ENCODE measurements around the gene GDF15.

Gene GDF15

GRCh38 chr19:18426416-18426767, 40.4 kb downstream of the GDF15 start:
- no peak overlapping the region for H3K4me3 ChIP-seq (ENCODE audit: low read length)
- DNase-seq (ENCODE audit: low read depth), result no peak
- TF ChIP-seq CTCF (conservative IDR thresholded peaks at IDR 0.05; ENCODE audit: low read depth, low read length), result no peak

DNA sequence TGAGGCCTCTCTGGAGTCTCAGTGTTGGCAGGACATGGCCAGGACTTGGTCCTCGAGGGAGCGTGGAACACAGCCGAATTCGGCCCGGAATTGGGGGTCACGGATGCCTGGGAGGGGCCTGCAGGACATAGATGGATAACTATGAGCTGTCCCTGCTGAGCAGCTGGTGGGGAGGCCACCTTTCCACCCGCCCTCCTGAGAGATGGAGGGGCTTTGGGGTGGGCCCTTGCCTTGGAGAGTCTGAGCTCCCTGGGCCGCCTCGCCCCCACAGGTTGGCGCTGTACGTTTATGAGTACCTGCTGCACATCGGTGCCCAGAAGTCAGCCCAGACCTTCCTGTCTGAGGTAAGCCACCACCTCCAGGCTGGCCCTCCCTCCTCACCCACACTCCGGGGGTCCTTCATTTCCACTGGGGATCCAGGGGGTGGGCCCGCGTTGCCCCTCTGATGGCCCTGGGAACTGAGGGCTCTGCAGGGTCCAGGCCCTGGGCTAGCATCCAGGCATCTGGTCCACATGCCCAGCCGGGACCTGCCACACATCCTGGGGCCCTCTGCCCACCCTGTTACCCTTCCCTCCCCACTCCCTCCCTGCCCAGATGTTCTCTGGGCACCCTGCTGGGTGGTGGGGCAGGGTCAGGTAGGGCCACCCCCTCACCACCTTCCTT, 41.3 kb downstream of the GDF15 start:
- H3K4me3 ChIP-seq (ENCODE audit: low read length), result no peak overlapping the region
- no peak for DNase-seq (ENCODE audit: low read depth)
- TF ChIP-seq CTCF (conservative IDR thresholded peaks at IDR 0.05; ENCODE audit: low read depth, low read length), result no peak

GRCh38 chr19:18427743-18428113, 41.8 kb downstream of the GDF15 start:
- H3K4me3 ChIP-seq (ENCODE audit: low read length), result no peak overlapping the region
- DNase-seq (ENCODE audit: low read depth), result no peak
- TF ChIP-seq CTCF (conservative IDR thresholded peaks at IDR 0.05; ENCODE audit: low read depth, low read length), result no peak

DNA sequence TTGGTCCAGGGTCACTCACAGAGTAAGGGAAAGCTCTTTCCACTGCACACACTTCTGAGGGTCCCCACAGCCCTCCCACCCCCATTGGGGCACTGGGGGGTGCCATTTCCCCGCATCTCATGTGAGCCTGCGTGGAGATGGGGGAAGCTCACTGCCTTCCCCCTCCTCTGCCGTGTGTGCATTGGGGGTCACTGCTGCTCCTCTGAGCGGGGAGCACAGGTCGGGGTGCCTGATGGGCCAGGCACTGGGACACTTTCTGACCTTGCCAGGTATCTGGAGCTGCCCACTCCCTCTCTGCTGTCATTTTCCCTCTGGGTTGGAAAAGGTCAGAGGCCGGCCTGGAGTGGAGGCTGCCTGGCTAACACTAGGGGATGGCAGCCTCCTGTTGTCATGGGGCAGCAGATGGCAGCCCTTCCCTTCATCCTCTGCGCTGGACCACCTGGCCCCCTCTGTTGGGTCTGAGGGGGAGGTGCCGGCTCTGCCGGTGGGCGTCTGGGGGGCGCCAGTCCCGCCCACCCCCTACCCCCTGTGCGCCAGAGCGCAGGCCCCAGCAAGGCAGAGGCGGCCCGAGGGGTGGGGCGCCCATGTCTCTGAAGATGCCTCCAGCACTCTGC, 42.3 kb downstream of the GDF15 start:
- DNase-seq (ENCODE audit: low read depth), result no peak
- no peak for TF ChIP-seq CTCF (conservative IDR thresholded peaks at IDR 0.05; ENCODE audit: low read depth, low read length)
- H3K4me3 ChIP-seq (ENCODE audit: low read length), result no peak overlapping the region

GRCh38 chr19:18428787-18429674, 43.1 kb downstream of the GDF15 start:
- peak overlapping the region; percentile 15 for H3K4me3 ChIP-seq (ENCODE audit: low read length)
- no peak for DNase-seq (ENCODE audit: low read depth)
- TF ChIP-seq CTCF (conservative IDR thresholded peaks at IDR 0.05; ENCODE audit: low read depth, low read length), result no peak

- DNase-seq (ENCODE audit: low read depth), result no peak
- H3K4me3 ChIP-seq (ENCODE audit: low read length), result no peak overlapping the region
- no peak for TF ChIP-seq CTCF (conservative IDR thresholded peaks at IDR 0.05; ENCODE audit: low read depth, low read length)
Observed at GRCh38 chr19:18429717-18430416, 43.9 kb downstream of the GDF15 start.
